Measurements from ENCODE around the gene SPEN. TPM values are rescaled to one million over a fixed set of nuclear protein-coding genes. Genes with fewer than 3 reads are reported as not detected.

Gene SPEN
- polyA plus RNA-seq, 1 donor (not counting 4 experiments of a cell fraction or from before 2014, with no cell fraction given): 8.9 TPM

GRCh38 chr1:15957221-15958095, 110.0 kb downstream of the SPEN start:
- Histone ChIP-seq H3K4me1 (ENCODE audit: control insufficient read depth, extremely low read depth, insufficient read depth, low read length) (peaks cover 31% of the 10 kb centered on the region), H3K79me2 (ENCODE audit: control insufficient read depth, insufficient read depth, low read length) (peaks cover 58% of the 10 kb centered on the region), H3K9me1 (ENCODE audit: control insufficient read depth, extremely low read depth, insufficient read depth, low read length) (no peaks in the 10 kb centered on the region), H3K27ac (ENCODE audit: control insufficient read depth, insufficient read depth, low read length) (no peak overlapping the region), H2AFZ (ENCODE audit: control insufficient read depth, low read length) (no peak overlapping the region), H3K4me2 (ENCODE audit: control insufficient read depth, extremely low read depth, insufficient read depth, low read depth, low read length) (no peak overlapping the region), H3K36me3 (ENCODE audit: control insufficient read depth in 2 of 2, extremely low read depth in 1 of 2, insufficient read depth in 2 of 2, low read length in 2 of 2) (peaks cover 2 to 9% of the 10 kb centered on the region in 2 experiments), H3K27me3 (ENCODE audit: control insufficient read depth, extremely low read depth, insufficient read depth, low read length) (no peaks in the 10 kb centered on the region), H3K9ac (ENCODE audit: control insufficient read depth, extremely low read depth, insufficient read depth, low read length) (no peak overlapping the region), H3K4me3 (ENCODE audit: control insufficient read depth in 2 of 3, extremely low read depth in 1 of 3, insufficient read depth in 2 of 3, low read depth in 1 of 3, low read length in 3 of 3) (no peak overlapping the region), H3K9me3 (ENCODE audit: control insufficient read depth, low read depth, low read length) (no peaks in the 10 kb centered on the region), H4K20me1 (ENCODE audit: control insufficient read depth, extremely low read depth, insufficient read depth, low read length) (no peaks in the 10 kb centered on the region)
- no peak for TF ChIP-seq EZH2 (IDR thresholded peaks at IDR 0.05; ENCODE audit: low read length)
- TF ChIP-seq CTCF (optimal IDR thresholded peaks at IDR 0.05 in 1 of 3, IDR thresholded peaks at IDR 0.05 in 1 of 3, conservative IDR thresholded peaks at IDR 0.05 in 1 of 3; ENCODE audit: extremely low read depth in 1 of 3, insufficient read depth in 2 of 3, low read length in 3 of 3): no peak
- dilution Hi-C loops (cut with MboI; ENCODE audit: extremely low pct_ligation_motif_present, low sequenced_read_pairs): no loop called here
- DNase-seq (ENCODE audit: low read depth, low spot score): no peak
- FAIRE-seq: no peak

- no peak for TF ChIP-seq EZH2 (IDR thresholded peaks at IDR 0.05; ENCODE audit: low read length)
- no peak for TF ChIP-seq CTCF (optimal IDR thresholded peaks at IDR 0.05 in 1 of 3, IDR thresholded peaks at IDR 0.05 in 1 of 3, conservative IDR thresholded peaks at IDR 0.05 in 1 of 3; ENCODE audit: extremely low read depth in 1 of 3, insufficient read depth in 2 of 3, low read length in 3 of 3)
- H3K27me3 ChIP-seq (ENCODE audit: control insufficient read depth, extremely low read depth, insufficient read depth, low read length): no peaks in the 10 kb centered on the region
- no peak overlapping the region for H3K4me2 ChIP-seq (ENCODE audit: control insufficient read depth, extremely low read depth, insufficient read depth, low read depth, low read length)
- no peak overlapping the region for H3K9ac ChIP-seq (ENCODE audit: control insufficient read depth, extremely low read depth, insufficient read depth, low read length)
- H2AFZ ChIP-seq (ENCODE audit: control insufficient read depth, low read length): no peak overlapping the region
- H4K20me1 ChIP-seq (ENCODE audit: control insufficient read depth, extremely low read depth, insufficient read depth, low read length): no peaks in the 10 kb centered on the region
- H3K9me1 ChIP-seq (ENCODE audit: control insufficient read depth, extremely low read depth, insufficient read depth, low read length): no peaks in the 10 kb centered on the region
- H3K4me3 ChIP-seq (ENCODE audit: control insufficient read depth in 2 of 3, extremely low read depth in 1 of 3, insufficient read depth in 2 of 3, low read depth in 1 of 3, low read length in 3 of 3): no peak overlapping the region
- H3K4me1 ChIP-seq (ENCODE audit: control insufficient read depth, extremely low read depth, insufficient read depth, low read length): peaks cover 26% of the 10 kb centered on the region
- DNase-seq (ENCODE audit: low read depth, low spot score) (no peak), FAIRE-seq (no peak)
- H3K27ac ChIP-seq (ENCODE audit: control insufficient read depth, insufficient read depth, low read length): no peak overlapping the region
- dilution Hi-C loops (cut with MboI; ENCODE audit: extremely low pct_ligation_motif_present, low sequenced_read_pairs): no loop called here
- H3K9me3 ChIP-seq (ENCODE audit: control insufficient read depth, low read depth, low read length): no peaks in the 10 kb centered on the region
- H3K79me2 ChIP-seq (ENCODE audit: control insufficient read depth, insufficient read depth, low read length): peaks cover 61% of the 10 kb centered on the region
- H3K36me3 ChIP-seq (ENCODE audit: control insufficient read depth in 2 of 2, extremely low read depth in 1 of 2, insufficient read depth in 2 of 2, low read length in 2 of 2): peaks cover 4 to 9% of the 10 kb centered on the region in 2 experiments
Observed at GRCh38 chr1:15958111-15958510, 110.6 kb downstream of the SPEN start.

Measured in keratinocyte (primary cell).